CD14-positive monocyte (primary cell): ENCODE measurements around the gene KCNT2. TPM values are rescaled to one million over a fixed set of nuclear protein-coding genes. Genes with fewer than 3 reads are reported as not detected.
"Not testable (repeated sequence)": the region's sequence is repeated elsewhere in the genome, so short reads cannot be mapped to it uniquely, and the experiment has no call there.

Source experiments
- DNase-seq, 3 donors: peaks; one replicate each; pipeline ENCODE4 v3.0.0-alpha.2; 2011 to 2022
- H2AFZ ChIP-seq: 2 replicates; pipeline ENCODE4 v1.6.0; 2012; ENCODE audit warnings: mild to moderate bottlenecking, low read depth, low read length, inconsistent platforms; ENCODE audit not compliant: insufficient read depth, poor library complexity, severe bottlenecking
- H3K27ac ChIP-seq, 2 donors: 1 replicate in 1 of 2; 2 replicates in 1 of 2; pipeline ENCODE4 v1.5.1; 2012 to 2013; ENCODE audit warnings: low read length in 2 of 2, control low read depth in 1 of 2, inconsistent platforms in 1 of 2, low read depth in 1 of 2, mild to moderate bottlenecking in 1 of 2
- H3K27me3 ChIP-seq, 2 donors: one replicate each; pipeline versions ENCODE4 v1.6.0 to v1.6.1; 2011 to 2013; ENCODE audit warnings: low read length in 2 of 2; ENCODE audit not compliant: control insufficient read depth in 2 of 2, insufficient read depth in 2 of 2
- H3K36me3 ChIP-seq, 2 donors: replicated peaks in 1 of 2; 1 replicate in 1 of 2; 2 replicates in 1 of 2; pipeline versions ENCODE4 v1.5.1 to v1.6.1; 2012 to 2013; ENCODE audit warnings: low read length in 2 of 2, control low read depth in 1 of 2, inconsistent platforms in 1 of 2, mild to moderate bottlenecking in 1 of 2; ENCODE audit not compliant: insufficient read depth in 2 of 2, control insufficient read depth in 1 of 2
- H3K4me1 ChIP-seq, 2 donors: 1 replicate in 1 of 2; 2 replicates in 1 of 2; pipeline versions ENCODE4 v1.5.1 to v1.6.1; 2012 to 2013; ENCODE audit warnings: low read length in 2 of 2, control low read depth in 1 of 2, inconsistent platforms in 1 of 2, mild to moderate bottlenecking in 1 of 2, moderate library complexity in 1 of 2; ENCODE audit not compliant: insufficient read depth in 2 of 2, control insufficient read depth in 1 of 2
- H3K4me2 ChIP-seq: replicated peaks from 2 replicates; pipeline ENCODE3; 2012; ENCODE audit warnings: low read length, moderate library complexity, mild to moderate bottlenecking; ENCODE audit not compliant: poor library complexity, severe bottlenecking; ENCODE audit errors: extremely low read depth
- H3K4me3 ChIP-seq, 3 experiments: fragments of 200-600 bp in 1 of 3; sonication (generic) in 1 of 3; replicated peaks in 1 of 3; 1 replicate in 2 of 3; 2 replicates in 1 of 3; pipeline ENCODE4 v1.5.1; 2011 to 2013; ENCODE audit warnings: low read length in 3 of 3, mild to moderate bottlenecking in 3 of 3, control low read depth in 2 of 3, low read depth in 2 of 3, inconsistent platforms in 1 of 3, moderate library complexity in 1 of 3
- H3K79me2 ChIP-seq: 2 replicates; pipeline ENCODE4 v1.6.0; 2012; ENCODE audit warnings: mild to moderate bottlenecking, control low read depth, inconsistent platforms, low read length, moderate library complexity; ENCODE audit not compliant: insufficient read depth
- H3K9ac ChIP-seq: 2 replicates; pipeline ENCODE4 v1.6.0; 2017; ENCODE audit warnings: low read length, mild to moderate bottlenecking; ENCODE audit not compliant: insufficient read depth, poor library complexity, severe bottlenecking
- H3K9me3 ChIP-seq, 2 donors: replicated peaks in 1 of 2; 1 replicate in 1 of 2; 2 replicates in 1 of 2; pipeline versions ENCODE4 v1.5.1 to v1.6.1; 2012 to 2013; ENCODE audit warnings: low read length in 2 of 2, control low read depth in 1 of 2; ENCODE audit not compliant: control insufficient read depth in 1 of 2, insufficient read depth in 1 of 2
- H4K20me1 ChIP-seq: 2 replicates; pipeline ENCODE4 v1.6.0; 2012; ENCODE audit warnings: mild to moderate bottlenecking, low read length, control low read depth, moderate library complexity; ENCODE audit not compliant: insufficient read depth
- H3K27ac Mint-ChIP-seq, 7 donors: one replicate each; pipeline ENCODE4 v1.8.0; 2020; ENCODE audit warnings: mild to moderate bottlenecking in 7 of 7, mixed read lengths in 7 of 7, moderate library complexity in 6 of 7, inconsistent platforms in 2 of 7
- H3K27me3 Mint-ChIP-seq, 3 donors: one replicate each; pipeline ENCODE4 v1.8.0; 2021 to 2022; ENCODE audit warnings: low read depth in 3 of 3, mild to moderate bottlenecking in 3 of 3, mixed read lengths in 3 of 3, moderate library complexity in 3 of 3, inconsistent platforms in 1 of 3
- H3K36me3 Mint-ChIP-seq, 2 donors: one replicate each; pipeline ENCODE4 v1.8.0; 2020; ENCODE audit warnings: mixed read lengths in 2 of 2, inconsistent platforms in 1 of 2, mild to moderate bottlenecking in 1 of 2
- H3K4me1 Mint-ChIP-seq: one replicate; pipeline ENCODE4 v1.8.0; 2020; ENCODE audit warnings: mild to moderate bottlenecking, mixed read lengths
- H3K4me3 Mint-ChIP-seq, 2 donors: one replicate each; pipeline ENCODE4 v1.8.0; 2020; ENCODE audit warnings: mild to moderate bottlenecking in 2 of 2, mixed read lengths in 2 of 2, moderate library complexity in 1 of 2
- H3K9me3 Mint-ChIP-seq, 7 donors: one replicate each; pipeline ENCODE4 v1.8.0; 2020 to 2022; ENCODE audit warnings: mixed read lengths in 7 of 7, mild to moderate bottlenecking in 6 of 7, moderate library complexity in 6 of 7, inconsistent platforms in 2 of 7
- WGBS: methylation state at CpG from one replicate; pipeline ENCODE4 v1.1.5; 2013; ENCODE audit warnings: missing lambda C conversion rate; ENCODE audit not compliant: insufficient coverage; 5-methylcytosine and 5-hydroxymethylcytosine counted together
- intact Hi-C, 2 donors: fragments of 100-400 bp; cut with micrococcal nuclease; formaldehyde crosslinking; loops; one replicate each; pipeline versions ENCODE4 v1.15.0 to v1.15.1; 2023
- polyA plus RNA-seq, 3 donors: library from polyadenylated mRNA; depleted of rRNA in 1 of 3; unstranded in 2 of 3; stranded (reverse) in 1 of 3; fragments of 300-500 nt in 2 of 3; fragments of >200 nt in 1 of 3; fragmentation: Illumina TruSeq in 2 of 3; gene quantifications; 1 replicate in 2 of 3; 2 replicates in 1 of 3; pipeline ENCODE4 v1.2.3, GENCODE V29; 2012 to 2021
- TF ChIP-seq, protein P1 (sequence below): fragments of 200-600 bp; IDR thresholded peaks from one replicate; pipeline ENCODE4 v1.8.0; 2022; ENCODE audit warnings: antibody characterized with exemption, mild to moderate bottlenecking

Gene KCNT2
- polyA plus RNA-seq, 3 donors: not detected

DNA sequence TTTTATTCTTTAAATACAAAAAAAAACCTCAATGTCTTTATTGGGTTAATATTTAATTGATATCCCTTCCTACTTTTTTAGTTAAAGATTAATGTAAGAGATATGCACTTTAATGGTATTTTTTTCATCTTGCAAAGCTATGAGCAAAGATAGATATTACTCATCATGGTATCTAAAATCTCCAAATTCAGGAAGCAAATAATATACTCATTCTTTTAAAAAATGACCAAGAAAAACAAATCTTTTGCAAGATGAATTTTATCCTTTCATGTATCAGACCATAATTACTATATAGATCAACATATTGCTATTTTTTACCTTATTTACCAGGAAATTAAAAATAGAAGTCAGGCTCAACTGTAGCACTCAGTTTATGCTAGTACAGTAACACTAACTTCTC is 330.4 kb downstream of the KCNT2 start:
- H3K4me2 ChIP-seq: no peak overlapping the region
- H3K4me1 Mint-ChIP-seq: no peaks in the 10 kb centered on the region
- no peak overlapping the region for H3K9ac ChIP-seq
- no peak overlapping the region for H3K4me3 ChIP-seq
- DNase-seq: no peak
- H3K79me2 ChIP-seq: no peaks in the 10 kb centered on the region
- intact Hi-C loops: no loop called here
- no peaks in the 10 kb centered on the region for H3K27me3 Mint-ChIP-seq
- no peak overlapping the region for H3K27ac Mint-ChIP-seq
- TF ChIP-seq, protein P1, sequence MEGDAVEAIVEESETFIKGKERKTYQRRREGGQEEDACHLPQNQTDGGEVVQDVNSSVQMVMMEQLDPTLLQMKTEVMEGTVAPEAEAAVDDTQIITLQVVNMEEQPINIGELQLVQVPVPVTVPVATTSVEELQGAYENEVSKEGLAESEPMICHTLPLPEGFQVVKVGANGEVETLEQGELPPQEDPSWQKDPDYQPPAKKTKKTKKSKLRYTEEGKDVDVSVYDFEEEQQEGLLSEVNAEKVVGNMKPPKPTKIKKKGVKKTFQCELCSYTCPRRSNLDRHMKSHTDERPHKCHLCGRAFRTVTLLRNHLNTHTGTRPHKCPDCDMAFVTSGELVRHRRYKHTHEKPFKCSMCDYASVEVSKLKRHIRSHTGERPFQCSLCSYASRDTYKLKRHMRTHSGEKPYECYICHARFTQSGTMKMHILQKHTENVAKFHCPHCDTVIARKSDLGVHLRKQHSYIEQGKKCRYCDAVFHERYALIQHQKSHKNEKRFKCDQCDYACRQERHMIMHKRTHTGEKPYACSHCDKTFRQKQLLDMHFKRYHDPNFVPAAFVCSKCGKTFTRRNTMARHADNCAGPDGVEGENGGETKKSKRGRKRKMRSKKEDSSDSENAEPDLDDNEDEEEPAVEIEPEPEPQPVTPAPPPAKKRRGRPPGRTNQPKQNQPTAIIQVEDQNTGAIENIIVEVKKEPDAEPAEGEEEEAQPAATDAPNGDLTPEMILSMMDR: no peak
- no peaks in the 10 kb centered on the region for H3K9me3 ChIP-seq
- no peak overlapping the region for H2AFZ ChIP-seq
- H3K36me3 Mint-ChIP-seq: no peaks in the 10 kb centered on the region
- no peaks in the 10 kb centered on the region for H4K20me1 ChIP-seq
- H3K27ac ChIP-seq: no peak overlapping the region
- peaks cover 0 to 3% (median 0%) of the 10 kb centered on the region in 7 donors for H3K9me3 Mint-ChIP-seq
- no peaks in the 10 kb centered on the region for H3K36me3 ChIP-seq
- H3K27me3 ChIP-seq: no peaks in the 10 kb centered on the region
- no peaks in the 10 kb centered on the region for H3K4me1 ChIP-seq
- no peak overlapping the region for H3K4me3 Mint-ChIP-seq

DNA sequence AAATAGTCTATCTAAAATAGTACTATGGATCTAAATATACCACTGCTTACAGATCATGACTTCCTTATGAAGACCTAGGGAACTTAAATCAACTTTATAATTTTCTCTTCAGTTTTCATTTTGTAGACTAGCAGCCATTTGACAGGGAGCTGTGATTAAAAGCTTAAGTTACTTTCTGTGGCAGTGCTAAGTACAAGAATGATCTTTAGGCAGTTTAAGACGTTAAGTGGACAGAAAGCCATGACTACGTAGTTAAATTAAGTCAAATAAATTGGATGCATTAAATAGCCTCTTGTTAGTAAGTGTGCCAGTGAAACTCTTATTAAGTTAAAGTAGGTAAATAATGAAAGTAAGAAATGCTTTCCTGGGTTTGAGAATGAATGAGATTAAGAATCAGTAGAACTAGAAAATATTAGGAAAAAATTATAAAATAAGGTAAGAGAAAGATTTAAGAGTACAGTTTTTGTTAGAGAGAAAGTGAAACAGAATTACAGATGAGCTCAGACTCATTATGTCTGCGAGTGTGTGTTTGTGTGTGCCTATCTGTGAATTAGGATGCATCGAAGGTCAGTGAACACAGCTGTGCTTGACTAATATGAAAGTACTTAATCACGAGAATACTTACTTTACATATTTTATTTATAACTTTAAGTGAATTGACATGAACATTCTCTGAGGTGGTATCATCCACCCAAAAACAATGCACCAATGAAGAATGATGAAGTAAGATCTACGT is 336.9 kb downstream of the KCNT2 start:
- no peak overlapping the region for H3K27ac Mint-ChIP-seq
- Histone ChIP-seq H3K9ac (no peak overlapping the region), H3K4me3 (no peak overlapping the region), H3K4me1 (no peaks in the 10 kb centered on the region), H3K27me3 (no peaks in the 10 kb centered on the region), H4K20me1 (no peaks in the 10 kb centered on the region), H3K36me3 (no peaks in the 10 kb centered on the region), H2AFZ (no peak overlapping the region), H3K9me3 (no peaks in the 10 kb centered on the region), H3K4me2 (no peak overlapping the region), H3K79me2 (no peaks in the 10 kb centered on the region), H3K27ac (no peak overlapping the region)
- H3K4me1 Mint-ChIP-seq: no peaks in the 10 kb centered on the region
- no peak overlapping the region for H3K4me3 Mint-ChIP-seq
- TF ChIP-seq, protein P1: no peak
- H3K27me3 Mint-ChIP-seq: no peaks in the 10 kb centered on the region
- DNase-seq: no peak
- WGBS: 100% methylated on average over 1 of the region's 6 CpGs
- no peaks in the 10 kb centered on the region for H3K36me3 Mint-ChIP-seq
- intact Hi-C loops: no loop called here
- H3K9me3 Mint-ChIP-seq: no peaks in the 10 kb centered on the region

DNA sequence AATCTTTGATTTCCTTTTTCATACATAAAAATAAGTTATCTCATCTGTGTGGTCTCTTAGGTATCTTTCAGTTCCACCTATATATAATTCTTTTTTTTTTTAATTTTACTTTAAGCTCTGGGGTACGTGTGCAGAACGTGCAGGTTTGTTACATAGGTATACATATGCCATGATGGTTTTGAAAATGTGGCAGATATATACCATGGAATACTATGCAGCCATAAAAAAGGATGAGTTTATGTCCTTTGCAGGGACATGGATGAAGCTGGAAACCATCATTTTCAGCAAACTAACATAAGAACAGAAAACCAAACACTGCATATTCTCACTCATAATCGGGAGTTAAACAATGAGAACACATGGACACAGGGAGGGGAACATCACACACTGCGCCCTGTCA is 345.2 kb downstream of the KCNT2 start:
- H3K4me1 Mint-ChIP-seq, H3K4me3 ChIP-seq, H2AFZ ChIP-seq, H3K9me3 Mint-ChIP-seq, H3K36me3 ChIP-seq, H3K27ac Mint-ChIP-seq, H3K4me2 ChIP-seq, H3K79me2 ChIP-seq, H3K4me3 Mint-ChIP-seq, H3K9me3 ChIP-seq, H3K4me1 ChIP-seq, DNase-seq, H3K27me3 ChIP-seq, H3K27me3 Mint-ChIP-seq, H3K36me3 Mint-ChIP-seq, H4K20me1 ChIP-seq, intact Hi-C loops, H3K9ac ChIP-seq, H3K27ac ChIP-seq: not testable (repeated sequence)
- WGBS: no CpG with 5 or more reads among the region's 4 CpGs
